HG03571 (cell line): ENCODE measurements around the gene SMTN.
"Not testable (repeated sequence)": the region's sequence is repeated elsewhere in the genome, so short reads cannot be mapped to it uniquely, and the experiment has no call there.

Source experiments
- ATAC-seq: cut with Tn5 transposase; IDR thresholded peaks from one replicate; pipeline ENCODE4 v1.9.1; 2021; ENCODE audit not compliant: unreplicated experiment

SMTN gene

GRCh38 chr22:31089160-31090100, 8.3 kb downstream of the SMTN start:
- no peak for ATAC-seq

- ATAC-seq, result no peak
These were observed 9.3 kb downstream of the SMTN start for GRCh38 chr22:31090217-31091085.

- no peak for ATAC-seq
These were observed 10.2 kb downstream of the SMTN start for GRCh38 chr22:31091106-31091975.

- ATAC-seq, result no peak
These were observed 11.0 kb downstream of the SMTN start for GRCh38 chr22:31092161-31092560.

GRCh38 chr22:31093086-31093850, 12.2 kb downstream of the SMTN start:
- ATAC-seq, result no peak

GRCh38 chr22:31094021-31094551, 13.0 kb downstream of the SMTN start:
- ATAC-seq, result no peak

GRCh38 chr22:31094741-31095140, 13.6 kb downstream of the SMTN start:
- ATAC-seq, result no peak

- ATAC-seq, result no peak
These were observed 14.6 kb downstream of the SMTN start for GRCh38 chr22:31095637-31096249.

- no peak for ATAC-seq
These were observed 15.7 kb downstream of the SMTN start for GRCh38 chr22:31096657-31097279.

- not testable (repeated sequence) for ATAC-seq
These were observed 16.4 kb downstream of the SMTN start for GRCh38 chr22:31097539-31097938.

- no peak for ATAC-seq
These were observed 17.0 kb downstream of the SMTN start for GRCh38 chr22:31097941-31098631.

- no peak for ATAC-seq
These were observed 17.6 kb downstream of the SMTN start for GRCh38 chr22:31098632-31099110.

- ATAC-seq, result no peak
These were observed 18.3 kb downstream of the SMTN start for GRCh38 chr22:31099386-31099785.

GRCh38 chr22:31099841-31100761, 19.0 kb downstream of the SMTN start:
- no peak for ATAC-seq

GRCh38 chr22:31100762-31101525, 19.8 kb downstream of the SMTN start:
- ATAC-seq, result no peak

- ATAC-seq, result no peak
These were observed 21.4 kb downstream of the SMTN start for GRCh38 chr22:31102441-31103081.
